GM12891 (cell line): ENCODE results near the gene TMEM135.

Source experiments
- POLR2A ChIP-seq: IDR thresholded peaks from 2 replicates; pipeline ENCODE4 v1.6.1; 2011; ENCODE audit warnings: low read depth, low read length, control low read depth
- POLR2AphosphoS5 ChIP-seq: IDR thresholded peaks from 2 replicates; pipeline ENCODE4 v1.6.1; 2011; ENCODE audit warnings: low read depth, low read length, control low read depth
- POU2F2 ChIP-seq: IDR thresholded peaks from 2 replicates; pipeline ENCODE4 v1.6.1; 2011; ENCODE audit warnings: low read depth, mild to moderate bottlenecking, control low read depth, low read length, moderate library complexity
- SPI1 ChIP-seq: IDR thresholded peaks from 2 replicates; pipeline ENCODE4 v1.6.1; 2011; ENCODE audit warnings: low read depth, low read length, control low read depth
- TAF1 ChIP-seq: IDR thresholded peaks from 2 replicates; pipeline ENCODE4 v1.6.1; 2011; ENCODE audit warnings: low read depth, low read length, control low read depth

- TF ChIP-seq POLR2A (no peak), POU2F2 (no peak), POLR2AphosphoS5 (no peak), TAF1 (no peak), SPI1 (no peak)
Measured at GRCh38 chr11:87180742-87181141, 143.0 kb downstream of the TMEM135 start.
